Liver (tissue), 9 donors: ENCODE results near the gene GALNT9. TPM values are rescaled to one million over a fixed set of nuclear protein-coding genes. Genes with fewer than 3 reads are reported as not detected.

Source experiments
- DNase-seq: peaks from one replicate; pipeline ENCODE4 v3.0.0-alpha.2; 2017; ENCODE audit warnings: low spot score
- H3K27ac ChIP-seq, 2 donors: one replicate each; pipeline ENCODE4 v1.7.0; 2013; ENCODE audit warnings: inconsistent platforms in 2 of 2, low read length in 2 of 2, control low read depth in 1 of 2, low read depth in 1 of 2, mild to moderate bottlenecking in 1 of 2
- H3K27me3 ChIP-seq, 4 donors: one replicate each; pipeline versions ENCODE4 v1.6.1 to v1.7.0; 2013; ENCODE audit warnings: low read length in 3 of 4, inconsistent platforms in 1 of 4, mild to moderate bottlenecking in 1 of 4, moderate library complexity in 1 of 4; ENCODE audit not compliant: control insufficient read depth in 4 of 4, insufficient read depth in 4 of 4
- H3K36me3 ChIP-seq, 4 donors: one replicate each; pipeline versions ENCODE4 v1.6.1 to v1.7.0; 2013; ENCODE audit warnings: low read length in 3 of 4, mild to moderate bottlenecking in 3 of 4, low read depth in 1 of 4, moderate library complexity in 1 of 4; ENCODE audit not compliant: control insufficient read depth in 4 of 4, insufficient read depth in 3 of 4
- H3K4me1 ChIP-seq, 4 donors: one replicate each; pipeline versions ENCODE4 v1.6.1 to v1.7.0; 2013; ENCODE audit warnings: low read length in 3 of 4, mild to moderate bottlenecking in 3 of 4, moderate library complexity in 1 of 4; ENCODE audit not compliant: control insufficient read depth in 4 of 4, insufficient read depth in 4 of 4
- H3K4me3 ChIP-seq, 3 donors: one replicate each; pipeline versions ENCODE4 v1.6.1 to v1.7.0; 2013; ENCODE audit warnings: low read length in 3 of 3, control low read depth in 1 of 3, low read depth in 1 of 3, mild to moderate bottlenecking in 1 of 3
- H3K9ac ChIP-seq, 2 donors: one replicate each; pipeline ENCODE4 v1.7.0; 2013; ENCODE audit warnings: low read length in 2 of 2, mild to moderate bottlenecking in 2 of 2, moderate library complexity in 2 of 2, control low read depth in 1 of 2, low read depth in 1 of 2
- H3K9me3 ChIP-seq, 4 donors: one replicate each; pipeline versions ENCODE4 v1.6.1 to v1.7.0; 2013; ENCODE audit warnings: low read length in 3 of 4; ENCODE audit not compliant: control insufficient read depth in 4 of 4
- CTCF ChIP-seq: fragments of 150-350 bp; IDR thresholded peaks from 2 replicates; pipeline ENCODE4 v1.5.1; 2017; ENCODE audit warnings: improper control_type of control experiment, low read depth, low read length; ENCODE audit not compliant: missing input control
- EGR1 ChIP-seq, 2 donors: IDR thresholded peaks; 2 replicates each; pipeline ENCODE4 v1.6.1; 2016 to 2018; ENCODE audit warnings: antibody characterized with exemption in 2 of 2, low read depth in 2 of 2
- FOXA1 ChIP-seq: IDR thresholded peaks from 2 replicates; pipeline ENCODE4 v1.6.1; 2016; ENCODE audit warnings: antibody characterized with exemption
- FOXA2 ChIP-seq: IDR thresholded peaks from 2 replicates; pipeline ENCODE4 v1.6.1; 2016; ENCODE audit warnings: antibody characterized with exemption
- GABPA ChIP-seq, 2 donors: IDR thresholded peaks in 1 of 2; conservative IDR thresholded peaks in 1 of 2; 2 replicates each; pipeline ENCODE4 v1.6.1; 2016; ENCODE audit warnings: antibody characterized with exemption in 2 of 2, mild to moderate bottlenecking in 1 of 2, moderate library complexity in 1 of 2
- HNF4A ChIP-seq, 2 donors: conservative IDR thresholded peaks; 2 replicates each; pipeline ENCODE4 v1.6.1; 2016; ENCODE audit warnings: antibody characterized with exemption in 2 of 2, mild to moderate bottlenecking in 2 of 2
- HNF4G ChIP-seq: IDR thresholded peaks from 2 replicates; pipeline ENCODE4 v1.6.1; 2016; ENCODE audit warnings: antibody characterized with exemption
- JUND ChIP-seq, 2 donors: IDR thresholded peaks; 2 replicates each; pipeline ENCODE4 v1.6.1; 2016; ENCODE audit warnings: antibody characterized with exemption in 2 of 2
- NR2F2 ChIP-seq: IDR thresholded peaks from 2 replicates; pipeline ENCODE4 v1.6.1; 2016; ENCODE audit warnings: antibody characterized with exemption
- RAD21 ChIP-seq, 2 donors: IDR thresholded peaks; 2 replicates each; pipeline ENCODE4 v1.6.1; 2016; ENCODE audit warnings: antibody characterized with exemption in 2 of 2, mild to moderate bottlenecking in 2 of 2
- RXRA ChIP-seq, 2 donors: IDR thresholded peaks; 2 replicates each; pipeline ENCODE4 v1.6.1; 2017 to 2018; ENCODE audit warnings: antibody characterized with exemption in 2 of 2, mild to moderate bottlenecking in 1 of 2
- SP1 ChIP-seq: IDR thresholded peaks from 2 replicates; pipeline ENCODE4 v1.6.1; 2018; ENCODE audit warnings: antibody characterized with exemption, mild to moderate bottlenecking
- TAF1 ChIP-seq: conservative IDR thresholded peaks from 2 replicates; pipeline ENCODE4 v1.6.1; 2016; ENCODE audit warnings: antibody characterized with exemption, mild to moderate bottlenecking
- YY1 ChIP-seq: IDR thresholded peaks from 2 replicates; pipeline ENCODE4 v1.6.1; 2016; ENCODE audit warnings: antibody characterized with exemption, mild to moderate bottlenecking
- ZBTB33 ChIP-seq: IDR thresholded peaks from 2 replicates; pipeline ENCODE4 v1.6.1; 2016; ENCODE audit warnings: antibody characterized with exemption
- WGBS: extraction: QIAGEN DNeasy Blood & Tissue Kit; methylation state at CpG from one replicate; pipeline ENCODE4 v1.1.7; 2013; 5-methylcytosine and 5-hydroxymethylcytosine counted together
- polyA plus RNA-seq, 2 donors: library from polyadenylated mRNA; stranded (reverse) in 1 of 2; unstranded in 1 of 2; fragments of 200-250 nt in 1 of 2; fragments of >200 nt in 1 of 2; fragmentation: Nextera tagmentation in 1 of 2; extraction: Ambion mirVana in 1 of 2; gene quantifications; one replicate each; pipeline versions ENCODE4 v1.2.1 to v1.2.3, GENCODE V29; 2013 to 2015
- total RNA-seq, 2 donors: library from RNA; depleted of rRNA; stranded (reverse); fragments of >200 nt; gene quantifications; one replicate each; pipeline ENCODE4 v1.2.3, GENCODE V29; 2014
- TF ChIP-seq, protein P1 (sequence below): IDR thresholded peaks from 2 replicates; pipeline ENCODE4 v1.6.1; 2016; ENCODE audit warnings: antibody characterized with exemption
- TF ChIP-seq, protein P2 (sequence below): IDR thresholded peaks from 2 replicates; pipeline ENCODE4 v1.6.1; 2016; ENCODE audit warnings: antibody characterized with exemption
- TF ChIP-seq, protein P3 (sequence below): IDR thresholded peaks from 2 replicates; pipeline ENCODE4 v1.6.1; 2016; ENCODE audit warnings: antibody characterized with exemption, mild to moderate bottlenecking
- donor health status: healthy.
- donor health status: healthy.
- donor health status: healthy.
- donor health status: healthy.
- donor health status: healthy.

Gene GALNT9
- total and polyA plus RNA-seq, 4 donors, result 0.05 to 0.25 (median 0.09) TPM; not detected in 1

DNA sequence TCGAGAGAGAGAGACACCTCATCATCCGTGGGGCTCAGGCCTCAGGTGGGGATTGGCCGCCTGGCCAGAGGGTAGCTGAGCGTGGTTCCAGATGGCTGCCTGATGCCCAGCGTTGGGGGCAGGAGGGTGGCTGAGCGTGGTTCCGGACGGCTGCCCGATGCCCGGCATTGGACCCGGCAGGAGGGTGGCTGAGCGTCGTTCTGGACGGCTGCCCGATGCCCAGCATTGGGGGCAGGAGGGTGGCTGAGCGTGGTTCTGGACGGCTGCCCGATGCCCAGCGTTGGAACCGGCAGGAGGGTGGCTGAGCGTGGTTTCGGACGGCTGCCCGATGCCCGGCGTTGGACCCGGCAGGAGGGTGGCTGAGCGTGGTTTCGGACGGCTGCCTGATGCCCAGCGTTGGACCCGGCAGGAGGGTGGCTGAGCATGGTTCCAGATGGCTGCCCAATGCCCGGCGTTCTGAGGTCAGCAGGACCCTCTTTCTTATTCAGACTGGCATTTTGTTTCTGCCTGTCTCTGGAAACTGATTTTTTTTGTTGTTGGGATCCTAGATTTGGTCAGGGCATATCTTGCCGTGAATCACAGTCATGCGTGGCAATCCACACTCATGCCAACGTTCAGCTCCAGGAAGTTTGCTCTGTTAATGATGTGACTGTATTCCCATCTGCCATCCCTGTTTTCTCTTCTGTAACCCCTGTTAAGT is 40.7 kb downstream of the GALNT9 start:
- Histone ChIP-seq H3K9me3 (no peaks in the 10 kb centered on the region), H3K9ac (no peak overlapping the region), H3K4me1 (no peaks in the 10 kb centered on the region), H3K27me3 (no peaks in the 10 kb centered on the region), H3K27ac (no peak overlapping the region), H3K4me3 (no peak overlapping the region), H3K36me3 (no peaks in the 10 kb centered on the region)
- no peak for DNase-seq
- 92% methylated on average over 37 of the region's 37 CpGs for WGBS
- TF ChIP-seq JUND (IDR thresholded peaks at IDR 0.05) (no peak), CTCF (no peak), HNF4G (no peak), RXRA (IDR thresholded peaks at IDR 0.05) (no peak), SP1 (no peak), FOXA2 (no peak), GABPA (IDR thresholded peaks at IDR 0.05 in 1 of 2, conservative IDR thresholded peaks at IDR 0.05 in 1 of 2) (no peak), ZBTB33 (no peak), EGR1 (IDR thresholded peaks at IDR 0.05; ENCODE audit: low read depth in 2 of 2) (no peak), YY1 (no peak), HNF4A (conservative IDR thresholded peaks at IDR 0.05) (no peak), FOXA1 (no peak), NR2F2 (no peak), TAF1 (no peak), RAD21 (IDR thresholded peaks at IDR 0.05) (no peak)
- TF ChIP-seq, protein P1, sequence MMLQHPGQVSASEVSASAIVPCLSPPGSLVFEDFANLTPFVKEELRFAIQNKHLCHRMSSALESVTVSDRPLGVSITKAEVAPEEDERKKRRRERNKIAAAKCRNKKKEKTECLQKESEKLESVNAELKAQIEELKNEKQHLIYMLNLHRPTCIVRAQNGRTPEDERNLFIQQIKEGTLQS, result no peak
- TF ChIP-seq, protein P2, sequence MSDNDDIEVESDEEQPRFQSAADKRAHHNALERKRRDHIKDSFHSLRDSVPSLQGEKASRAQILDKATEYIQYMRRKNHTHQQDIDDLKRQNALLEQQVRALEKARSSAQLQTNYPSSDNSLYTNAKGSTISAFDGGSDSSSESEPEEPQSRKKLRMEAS, result no peak
- TF ChIP-seq, protein P3, sequence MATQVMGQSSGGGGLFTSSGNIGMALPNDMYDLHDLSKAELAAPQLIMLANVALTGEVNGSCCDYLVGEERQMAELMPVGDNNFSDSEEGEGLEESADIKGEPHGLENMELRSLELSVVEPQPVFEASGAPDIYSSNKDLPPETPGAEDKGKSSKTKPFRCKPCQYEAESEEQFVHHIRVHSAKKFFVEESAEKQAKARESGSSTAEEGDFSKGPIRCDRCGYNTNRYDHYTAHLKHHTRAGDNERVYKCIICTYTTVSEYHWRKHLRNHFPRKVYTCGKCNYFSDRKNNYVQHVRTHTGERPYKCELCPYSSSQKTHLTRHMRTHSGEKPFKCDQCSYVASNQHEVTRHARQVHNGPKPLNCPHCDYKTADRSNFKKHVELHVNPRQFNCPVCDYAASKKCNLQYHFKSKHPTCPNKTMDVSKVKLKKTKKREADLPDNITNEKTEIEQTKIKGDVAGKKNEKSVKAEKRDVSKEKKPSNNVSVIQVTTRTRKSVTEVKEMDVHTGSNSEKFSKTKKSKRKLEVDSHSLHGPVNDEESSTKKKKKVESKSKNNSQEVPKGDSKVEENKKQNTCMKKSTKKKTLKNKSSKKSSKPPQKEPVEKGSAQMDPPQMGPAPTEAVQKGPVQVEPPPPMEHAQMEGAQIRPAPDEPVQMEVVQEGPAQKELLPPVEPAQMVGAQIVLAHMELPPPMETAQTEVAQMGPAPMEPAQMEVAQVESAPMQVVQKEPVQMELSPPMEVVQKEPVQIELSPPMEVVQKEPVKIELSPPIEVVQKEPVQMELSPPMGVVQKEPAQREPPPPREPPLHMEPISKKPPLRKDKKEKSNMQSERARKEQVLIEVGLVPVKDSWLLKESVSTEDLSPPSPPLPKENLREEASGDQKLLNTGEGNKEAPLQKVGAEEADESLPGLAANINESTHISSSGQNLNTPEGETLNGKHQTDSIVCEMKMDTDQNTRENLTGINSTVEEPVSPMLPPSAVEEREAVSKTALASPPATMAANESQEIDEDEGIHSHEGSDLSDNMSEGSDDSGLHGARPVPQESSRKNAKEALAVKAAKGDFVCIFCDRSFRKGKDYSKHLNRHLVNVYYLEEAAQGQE, result no peak
